Stimulated activated effector memory CD8-positive, alpha-beta T cell treated with anti-CD3 and anti-CD28 coated beads, Interleukin-12 subunit alpha, Interleukin-12 subunit beta, amount 100 ng/mL, for 72 hours (primary cell): ENCODE results near the gene KRTAP10-7.
"Not testable (repeated sequence)": the region's sequence is repeated elsewhere in the genome, so short reads cannot be mapped to it uniquely, and the experiment has no call there.

Source experiments
- ATAC-seq: fragments of 150-1000 bp; cut with Tn5 transposase; 2 replicates; pipeline ENCODE4 v1.10.0; 2021
- DNase-seq, 2 donors: peaks; one replicate each; pipeline ENCODE4 v3.0.0; 2021 to 2022; ENCODE audit warnings: low spot score in 2 of 2
- H3K27ac Mint-ChIP-seq: one replicate; pipeline ENCODE4 v1.8.0; 2022; ENCODE audit warnings: mild to moderate bottlenecking, mixed read lengths
- H3K36me3 Mint-ChIP-seq: one replicate; pipeline ENCODE4 v1.8.0; 2022; ENCODE audit warnings: mild to moderate bottlenecking, mixed read lengths
- H3K4me1 Mint-ChIP-seq: one replicate; pipeline ENCODE4 v1.8.0; 2022; ENCODE audit warnings: mixed read lengths
- H3K4me3 Mint-ChIP-seq: one replicate; pipeline ENCODE4 v1.8.0; 2022; ENCODE audit warnings: mild to moderate bottlenecking, mixed read lengths
- H3K9me3 Mint-ChIP-seq: one replicate; pipeline ENCODE4 v1.8.0; 2022; ENCODE audit warnings: mixed read lengths

Gene KRTAP10-7

DNA sequence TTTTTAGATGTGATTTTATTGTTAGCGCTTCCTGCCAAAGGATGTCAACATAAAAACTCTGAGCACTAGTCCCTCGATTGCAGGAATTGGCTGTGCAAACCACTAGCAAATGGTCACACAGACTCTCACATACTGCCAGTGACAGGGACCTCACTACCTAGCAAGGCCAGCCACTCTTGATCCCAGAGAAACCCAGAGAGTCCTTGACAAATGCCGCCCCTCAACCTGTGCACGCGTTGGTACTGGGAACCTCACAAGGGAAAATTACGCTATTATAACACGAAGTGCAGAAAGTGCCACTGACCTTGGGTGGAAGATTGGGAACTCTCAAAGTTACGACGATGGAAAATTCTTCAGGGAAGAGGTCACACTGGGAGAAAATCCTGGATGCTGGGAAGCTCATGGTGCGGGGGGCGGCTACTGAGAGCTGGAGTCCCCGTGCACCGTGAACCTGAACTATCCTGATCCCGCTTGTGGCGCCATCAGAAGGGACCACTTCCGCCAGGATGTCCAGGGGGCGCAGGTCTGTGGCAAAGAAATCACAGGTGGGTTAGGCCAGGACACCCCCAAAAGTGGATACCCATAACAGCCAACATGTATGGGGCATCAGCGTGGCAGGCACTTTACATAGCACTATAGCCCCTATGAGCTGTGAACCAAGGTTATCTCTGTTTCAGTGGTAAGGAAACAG is 32.8 kb upstream of the KRTAP10-7 start:
- Mint-ChIP-seq H3K36me3 (no peaks in the 10 kb centered on the region), H3K4me1 (peaks cover 17% of the 10 kb centered on the region), H3K27ac (no peak overlapping the region), H3K4me3 (no peak overlapping the region), H3K9me3 (no peaks in the 10 kb centered on the region)
- ATAC-seq (no peak), DNase-seq (no peak)

- H3K4me1 Mint-ChIP-seq: peaks cover 17% of the 10 kb centered on the region
- no peaks in the 10 kb centered on the region for H3K36me3 Mint-ChIP-seq
- no peak overlapping the region for H3K27ac Mint-ChIP-seq
- ATAC-seq (no peak), DNase-seq (no peak)
- H3K9me3 Mint-ChIP-seq: no peaks in the 10 kb centered on the region
- H3K4me3 Mint-ChIP-seq: no peak overlapping the region
Measured at GRCh38 chr21:44568261-44568660, 32.1 kb upstream of the KRTAP10-7 start.

DNA sequence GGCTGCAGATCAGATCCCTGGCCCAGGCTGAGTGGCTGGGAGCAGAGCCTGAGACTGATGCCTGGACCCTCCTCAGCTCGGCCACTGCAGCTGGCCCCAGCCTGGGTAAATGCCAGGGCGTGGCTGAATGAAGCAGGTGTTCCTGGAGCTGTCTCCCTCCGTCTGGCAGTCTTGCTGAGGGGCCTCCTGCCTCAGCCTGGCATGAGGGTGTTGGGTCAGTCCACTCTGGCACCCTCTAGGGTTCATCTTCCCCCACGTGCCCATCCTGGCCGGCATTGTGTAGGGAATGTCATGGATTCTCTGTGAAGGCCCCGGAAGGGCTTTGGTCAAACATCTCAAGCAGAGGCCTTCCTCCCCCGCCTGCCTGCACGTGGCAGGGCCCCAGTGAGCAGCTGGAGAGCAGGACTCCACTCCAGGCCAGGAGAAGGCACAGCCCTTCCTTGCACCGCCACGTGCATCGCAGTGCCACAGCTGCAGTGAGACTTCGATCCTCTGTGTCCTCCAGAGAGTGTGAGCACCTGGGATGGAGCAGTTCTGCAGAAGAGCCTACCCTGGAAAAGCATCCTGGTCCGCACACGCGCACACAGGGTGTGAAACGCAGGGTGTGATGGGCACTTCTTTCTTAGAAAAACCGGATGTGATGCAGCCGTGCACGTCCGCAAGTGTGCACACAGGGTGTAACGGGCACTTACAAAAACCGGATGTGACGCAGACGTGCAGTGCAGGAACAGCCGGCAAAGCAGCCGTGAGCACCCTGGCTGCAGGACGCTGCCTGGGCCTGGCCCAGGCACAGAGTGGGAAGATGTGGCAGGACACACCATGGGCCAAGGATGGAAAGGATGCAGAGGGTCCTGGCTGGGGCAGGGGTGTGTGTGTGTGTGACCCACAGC is 31.5 kb upstream of the KRTAP10-7 start:
- Mint-ChIP-seq H3K36me3 (no peaks in the 10 kb centered on the region), H3K9me3 (no peaks in the 10 kb centered on the region), H3K4me1 (peaks cover 17% of the 10 kb centered on the region), H3K27ac (no peak overlapping the region), H3K4me3 (no peak overlapping the region)
- no peak for DNase-seq
- no peak for ATAC-seq

DNA sequence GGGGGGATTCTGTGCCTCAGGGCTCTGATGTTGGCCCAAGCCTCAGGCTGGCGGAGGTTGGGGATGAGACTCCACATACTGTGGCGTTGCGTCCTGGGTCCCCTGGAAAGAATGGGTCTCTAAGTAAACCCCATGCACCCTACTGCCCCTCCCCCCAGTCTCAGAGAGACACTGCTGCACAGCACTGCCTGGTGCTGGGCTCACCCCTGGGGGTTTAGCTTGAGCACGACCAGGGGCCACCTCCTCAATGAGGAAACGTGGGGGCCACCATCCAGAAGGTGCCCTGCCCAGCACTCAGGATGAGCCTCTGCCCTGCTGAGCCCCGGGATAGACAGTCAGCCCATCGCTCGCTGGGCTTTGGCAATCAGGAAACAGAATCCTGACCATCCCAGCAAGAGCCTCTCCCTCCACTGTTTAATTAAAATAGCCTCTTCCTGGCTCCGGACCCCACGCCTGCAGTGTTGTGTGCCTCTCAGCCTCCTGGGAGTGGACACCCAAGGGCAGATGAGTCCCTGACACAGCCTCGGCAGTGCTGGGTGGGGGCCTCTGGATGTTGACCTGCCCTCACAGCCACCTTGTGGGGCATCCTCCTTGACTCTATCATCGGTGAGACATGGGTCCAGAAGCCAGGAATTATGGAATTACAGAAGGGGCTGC is 30.4 kb upstream of the KRTAP10-7 start:
- peak in 1 of 2 donors; percentile 30 for DNase-seq
- Mint-ChIP-seq H3K36me3 (no peaks in the 10 kb centered on the region), H3K9me3 (no peaks in the 10 kb centered on the region), H3K4me3 (no peak overlapping the region), H3K4me1 (peaks cover 19% of the 10 kb centered on the region), H3K27ac (no peak overlapping the region)
- no peak for ATAC-seq

GRCh38 chr21:44571296-44571695 is 29.1 kb upstream of the KRTAP10-7 start:
- DNase-seq (no peak), ATAC-seq (no peak)
- H3K4me3 Mint-ChIP-seq: no peak overlapping the region
- H3K9me3 Mint-ChIP-seq: no peaks in the 10 kb centered on the region
- H3K27ac Mint-ChIP-seq: no peak overlapping the region
- peaks cover 16% of the 10 kb centered on the region for H3K4me1 Mint-ChIP-seq
- H3K36me3 Mint-ChIP-seq: no peaks in the 10 kb centered on the region

DNA sequence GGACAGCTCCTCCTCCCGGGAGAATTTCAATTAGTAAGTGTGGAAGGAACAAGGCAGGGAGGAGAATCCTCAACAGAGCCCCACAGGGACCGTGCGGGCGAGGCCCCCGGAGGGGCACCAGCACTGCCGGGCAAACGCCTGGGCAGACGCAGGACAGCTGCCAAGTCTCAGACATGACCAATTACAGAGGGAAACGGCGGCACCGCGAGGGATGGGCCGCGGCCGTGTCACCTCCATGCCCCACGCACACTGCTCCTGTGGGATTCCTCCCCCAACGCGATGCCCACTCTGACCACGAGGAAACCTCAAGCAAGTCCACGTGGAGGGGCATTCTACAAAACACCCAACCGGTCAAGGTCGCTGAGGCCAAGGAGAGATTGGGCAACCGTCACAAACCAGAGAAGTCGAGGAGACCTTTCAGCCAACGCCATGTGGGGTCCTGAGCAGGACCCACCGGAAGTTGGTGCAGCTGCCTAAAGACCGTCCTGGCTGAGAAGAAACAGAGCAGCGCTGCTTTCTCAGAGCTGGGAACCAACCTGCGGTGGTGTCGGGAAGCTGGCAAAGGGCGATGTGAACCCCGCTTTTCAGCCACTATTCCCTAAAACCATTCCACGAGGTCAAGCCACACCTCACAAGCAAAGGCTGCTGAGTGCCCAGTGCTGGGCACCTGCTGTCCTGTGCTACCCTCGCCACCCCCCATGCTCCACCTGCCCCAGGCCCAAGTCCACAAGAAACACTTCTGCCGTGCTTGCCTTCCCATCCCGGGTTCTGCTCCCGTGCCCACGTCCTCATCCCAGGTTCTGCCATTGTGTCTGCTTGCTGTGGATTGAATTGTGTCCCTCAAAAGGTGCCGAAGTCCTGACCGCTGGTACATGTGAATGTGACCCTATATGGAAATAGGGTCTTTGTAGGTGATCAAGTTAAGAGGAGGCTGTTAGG is 28.3 kb upstream of the KRTAP10-7 start:
- H3K9me3 Mint-ChIP-seq: peaks cover 3% of the 10 kb centered on the region
- DNase-seq (no peak), ATAC-seq (no peak)
- H3K27ac Mint-ChIP-seq: no peak overlapping the region
- no peak overlapping the region for H3K4me3 Mint-ChIP-seq
- peaks cover 16% of the 10 kb centered on the region for H3K4me1 Mint-ChIP-seq
- no peaks in the 10 kb centered on the region for H3K36me3 Mint-ChIP-seq

GRCh38 chr21:44572959-44573583 is 27.3 kb upstream of the KRTAP10-7 start:
- Mint-ChIP-seq H3K4me3 (no peak overlapping the region), H3K9me3 (peaks cover 6% of the 10 kb centered on the region), H3K4me1 (peaks cover 16% of the 10 kb centered on the region), H3K27ac (no peak overlapping the region), H3K36me3 (no peaks in the 10 kb centered on the region)
- ATAC-seq: no peak
- DNase-seq: no peak

- not testable (repeated sequence) for H3K27ac Mint-ChIP-seq
- peaks cover 16% of the 10 kb centered on the region for H3K4me1 Mint-ChIP-seq
Measured at GRCh38 chr21:44573630-44574456, 26.6 kb upstream of the KRTAP10-7 start, which contains the start of gene KRTAP10-4. KRTAP10-4 (plus strand) TSS chr21:44573729; CDS start chr21:44573759, 30 bp downstream.

GRCh38 chr21:44574457-44575306 is 25.7 kb upstream of the KRTAP10-7 start:
- peak in 1 of 2 donors; percentile 34 for DNase-seq
- Mint-ChIP-seq H3K4me3 (no peak overlapping the region), H3K27ac (no peak overlapping the region), H3K9me3 (peaks cover 6% of the 10 kb centered on the region), H3K36me3 (no peaks in the 10 kb centered on the region), H3K4me1 (peaks cover 9% of the 10 kb centered on the region)
- no peak for ATAC-seq

More at GRCh38 chr21:44573630-44574456, 26.6 kb upstream of the KRTAP10-7 start, which contains the start of gene KRTAP10-4:
- peak in 1 of 2 donors; percentile 32 for DNase-seq
- not testable (repeated sequence) for ATAC-seq, H3K9me3 Mint-ChIP-seq, H3K36me3 Mint-ChIP-seq, H3K4me3 Mint-ChIP-seq

DNA sequence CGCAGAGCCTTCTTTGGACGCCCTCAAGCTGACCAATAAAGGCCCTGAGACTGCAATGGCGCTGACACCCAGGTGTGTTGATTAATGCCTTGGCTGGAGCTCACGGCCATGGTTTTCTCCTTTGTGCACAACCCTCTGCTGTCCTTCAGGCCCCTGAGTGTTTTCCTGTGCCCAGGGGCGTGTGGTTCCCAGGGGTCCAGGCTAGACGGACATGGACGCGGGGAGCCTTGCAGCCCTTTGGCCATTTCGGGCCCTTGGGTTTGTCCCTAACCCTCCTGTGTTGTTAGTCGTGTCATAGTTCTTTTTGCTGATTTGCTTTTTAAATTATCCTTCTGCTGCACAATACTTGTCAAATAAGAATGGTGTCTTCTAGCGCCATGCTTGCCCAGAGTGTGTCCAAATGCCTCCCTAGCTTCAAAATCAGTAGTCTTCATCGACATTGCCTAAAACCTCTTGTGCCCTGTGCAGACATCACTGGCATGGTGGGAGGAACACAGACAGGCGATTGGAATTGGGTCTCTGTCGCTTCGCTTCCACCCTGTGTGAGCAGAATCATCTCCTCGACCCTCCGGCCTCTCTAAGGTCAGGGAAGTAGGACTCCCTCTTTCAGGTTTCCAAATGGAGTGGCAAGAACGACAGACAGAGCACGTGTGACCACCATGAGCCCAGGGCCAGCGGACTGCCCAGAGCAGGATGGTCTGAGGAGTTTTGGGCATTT is 24.9 kb upstream of the KRTAP10-7 start:
- Mint-ChIP-seq H3K27ac (no peak overlapping the region), H3K4me1 (peaks cover 14% of the 10 kb centered on the region), H3K9me3 (peaks cover 8% of the 10 kb centered on the region), H3K4me3 (no peak overlapping the region), H3K36me3 (no peaks in the 10 kb centered on the region)
- DNase-seq (no peak), ATAC-seq (no peak)

DNA sequence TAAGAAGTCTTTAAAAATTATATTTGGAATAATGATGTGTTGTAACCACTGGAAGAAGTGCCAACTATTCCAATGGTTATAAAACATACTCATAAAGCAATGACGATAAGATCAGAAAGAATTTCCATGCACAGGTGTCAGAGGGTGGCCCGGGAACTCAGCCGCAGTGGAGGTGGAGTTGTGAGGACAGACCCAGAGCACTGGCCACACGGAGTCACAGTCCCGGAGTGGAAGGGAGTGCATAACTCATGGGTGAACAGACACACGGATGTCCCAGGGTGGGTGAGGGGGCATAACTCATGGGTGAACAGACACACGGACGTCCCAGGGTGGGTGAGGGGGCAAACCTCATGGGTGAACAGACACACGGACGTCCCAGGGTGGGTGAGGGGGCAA is 24.4 kb upstream of the KRTAP10-7 start:
- peaks cover 14% of the 10 kb centered on the region for H3K4me1 Mint-ChIP-seq
- H3K4me3 Mint-ChIP-seq: no peak overlapping the region
- DNase-seq (no peak), ATAC-seq (no peak)
- no peaks in the 10 kb centered on the region for H3K36me3 Mint-ChIP-seq
- no peak overlapping the region for H3K27ac Mint-ChIP-seq
- H3K9me3 Mint-ChIP-seq: peaks cover 10% of the 10 kb centered on the region

- Mint-ChIP-seq H3K27ac (no peak overlapping the region), H3K4me1 (peaks cover 14% of the 10 kb centered on the region), H3K4me3 (no peak overlapping the region), H3K9me3 (peaks cover 15% of the 10 kb centered on the region), H3K36me3 (no peaks in the 10 kb centered on the region)
- no peak for ATAC-seq
- DNase-seq: no peak
Measured at GRCh38 chr21:44578371-44579055, 21.9 kb upstream of the KRTAP10-7 start.
